ENCODE data around the gene EFCAB9.
"Not testable (repeated sequence)": the region's sequence is repeated elsewhere in the genome, so short reads cannot be mapped to it uniquely, and the experiment has no call there.

The EFCAB9 gene

GRCh38 chr5:172188033-172188892 lies 5.7 kb upstream of the EFCAB9 start, which contains the start of gene STK10:
Gene STK10 (minus strand): TSS chr5:172188224. CDS start chr5:172188042, 182 bp downstream.
- peak in 55 of 56 donors; percentile 43 to 94 (median 86) for DNase-seq

- DNase-seq = no peak
Observed at GRCh38 chr5:172188893-172189692, 4.9 kb upstream of the EFCAB9 start.

- no peak for DNase-seq
Observed at GRCh38 chr5:172189693-172190296, 4.2 kb upstream of the EFCAB9 start.

GRCh38 chr5:172194985-172195774 lies 1.2 kb downstream of the EFCAB9 start:
- no peak for DNase-seq

GRCh38 chr5:172197775-172198174 lies 3.8 kb downstream of the EFCAB9 start:
- not testable (repeated sequence) for DNase-seq

GRCh38 chr5:172199446-172199845 lies 5.5 kb downstream of the EFCAB9 start:
- DNase-seq = no peak

- no peak for DNase-seq
Observed at GRCh38 chr5:172200476-172200875, 6.5 kb downstream of the EFCAB9 start.

GRCh38 chr5:172205984-172206383 lies 12.0 kb downstream of the EFCAB9 start:
- DNase-seq = not testable (repeated sequence)

GRCh38 chr5:172207511-172207910 lies 13.5 kb downstream of the EFCAB9 start:
- no peak for DNase-seq

- DNase-seq = no peak
Observed at GRCh38 chr5:172209714-172210113, 15.7 kb downstream of the EFCAB9 start.

GRCh38 chr5:172211676-172212075 lies 17.7 kb downstream of the EFCAB9 start:
- DNase-seq = no peak

GRCh38 chr5:172213126-172213525 lies 19.2 kb downstream of the EFCAB9 start:
- no peak for DNase-seq

- DNase-seq = no peak
Observed at GRCh38 chr5:172216345-172216744, 22.4 kb downstream of the EFCAB9 start.

- DNase-seq = no peak
Observed at GRCh38 chr5:172219296-172219695, 25.3 kb downstream of the EFCAB9 start.

- DNase-seq = no peak
Observed at GRCh38 chr5:172223901-172224873, 30.2 kb downstream of the EFCAB9 start.

- no peak for DNase-seq
Observed at GRCh38 chr5:172224996-172225395, 31.0 kb downstream of the EFCAB9 start.

GRCh38 chr5:172229904-172230303 lies 35.9 kb downstream of the EFCAB9 start:
- no peak for DNase-seq

GRCh38 chr5:172234031-172234430 lies 40.1 kb downstream of the EFCAB9 start:
- DNase-seq = no peak

GRCh38 chr5:172235132-172235780 lies 41.3 kb downstream of the EFCAB9 start:
- DNase-seq = no peak
